H1 (cell line): Measurements from ENCODE around the gene SBNO1.

Experiments
- BACH1 ChIP-seq: IDR thresholded peaks from 2 replicates; pipeline ENCODE4 v1.6.1; 2012; ENCODE audit warnings: low read length, improper control_type of control experiment
- CREB1 ChIP-seq: IDR thresholded peaks from 2 replicates; pipeline ENCODE4 v1.6.1; 2012; ENCODE audit warnings: inconsistent platforms
- JUN ChIP-seq: IDR thresholded peaks from 2 replicates; pipeline ENCODE4 v1.6.1; 2011; ENCODE audit warnings: low read depth, mild to moderate bottlenecking, improper control_type of control experiment, low read length
- KDM1A ChIP-seq: fragments of 200-600, 300-600 bp; sonication (generic); IDR thresholded peaks from 2 replicates; pipeline ENCODE4 v1.7.1; 2016; ENCODE audit warnings: mild to moderate bottlenecking, low read length, borderline replicate concordance
- POLR2AphosphoS5 ChIP-seq: IDR thresholded peaks from 2 replicates; pipeline ENCODE4 v1.6.1; 2011; ENCODE audit warnings: low read depth, low read length
- SAP30 ChIP-seq: fragments of 300-600 bp; sonication (generic); IDR thresholded peaks from 2 replicates; pipeline ENCODE4 v1.7.1; 2012; ENCODE audit warnings: low read length, moderate library complexity, mild to moderate bottlenecking, inconsistent platforms; ENCODE audit not compliant: insufficient read depth, insufficient replicate concordance
- TAF1 ChIP-seq: IDR thresholded peaks from 2 replicates; pipeline ENCODE4 v1.6.1; 2011; ENCODE audit warnings: mild to moderate bottlenecking, low read depth, low read length
- TAF7 ChIP-seq: optimal IDR thresholded peaks from 2 replicates; pipeline ENCODE3; 2011; ENCODE audit warnings: low read depth, mild to moderate bottlenecking, inconsistent platforms, low read length, moderate library complexity, borderline replicate concordance
- TCF12 ChIP-seq: IDR thresholded peaks from 2 replicates; pipeline ENCODE4 v1.6.1; 2011; ENCODE audit warnings: low read depth, mild to moderate bottlenecking, low read length
- ZNF274 ChIP-seq: IDR thresholded peaks from 2 replicates; pipeline ENCODE4 v1.7.0; 2012; ENCODE audit warnings: low read length, borderline replicate concordance; ENCODE audit errors: extremely low read depth
- TF ChIP-seq, protein P1 (sequence below), 3 experiments: IDR thresholded peaks; 1 replicate in 2 of 3; 2 replicates in 1 of 3; pipeline versions ENCODE4 v1.5.1 to v1.6.1; 2011; ENCODE audit warnings: low read length in 3 of 3, mild to moderate bottlenecking in 3 of 3, inconsistent platforms in 2 of 3, low read depth in 1 of 3, moderate library complexity in 1 of 3; ENCODE audit not compliant: insufficient read depth in 1 of 3; ENCODE audit errors: control extremely low read depth in 1 of 3
- TF ChIP-seq, protein P2 (sequence below): IDR thresholded peaks from 2 replicates; pipeline ENCODE4 v1.6.1; 2011; ENCODE audit warnings: low read depth, mild to moderate bottlenecking, low read length; ENCODE audit not compliant: insufficient read depth
- TF ChIP-seq, protein P3 (sequence below): IDR thresholded peaks from 2 replicates; pipeline ENCODE4 v1.6.1; 2012; ENCODE audit warnings: inconsistent platforms

DNA sequence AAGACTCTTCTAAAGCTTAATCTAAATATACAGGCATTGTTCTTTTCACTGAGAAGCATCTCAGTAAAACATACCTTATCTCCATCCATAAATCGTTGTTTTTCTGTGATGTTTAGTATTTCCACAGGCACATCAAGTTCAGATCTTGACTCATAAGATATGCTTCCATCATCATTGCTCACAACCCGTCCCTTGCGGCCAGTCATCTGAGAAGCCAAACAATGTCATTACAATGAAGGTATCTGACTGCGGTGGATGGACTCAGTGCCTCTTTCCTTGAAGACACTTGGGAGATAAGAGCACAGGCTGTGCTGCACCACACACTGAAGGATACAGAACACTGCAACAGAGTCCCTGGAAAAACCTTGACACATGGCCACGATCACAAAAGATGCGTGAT lies 44.8 kb downstream of the SBNO1 start:
- TF ChIP-seq BACH1 (no peak), POLR2AphosphoS5 (no peak), JUN (no peak), TCF12 (no peak), ZNF274 (no peak), TAF1 (no peak), TAF7 (no peak), CREB1 (no peak), SAP30 (no peak), KDM1A (no peak)
- TF ChIP-seq, protein P1, sequence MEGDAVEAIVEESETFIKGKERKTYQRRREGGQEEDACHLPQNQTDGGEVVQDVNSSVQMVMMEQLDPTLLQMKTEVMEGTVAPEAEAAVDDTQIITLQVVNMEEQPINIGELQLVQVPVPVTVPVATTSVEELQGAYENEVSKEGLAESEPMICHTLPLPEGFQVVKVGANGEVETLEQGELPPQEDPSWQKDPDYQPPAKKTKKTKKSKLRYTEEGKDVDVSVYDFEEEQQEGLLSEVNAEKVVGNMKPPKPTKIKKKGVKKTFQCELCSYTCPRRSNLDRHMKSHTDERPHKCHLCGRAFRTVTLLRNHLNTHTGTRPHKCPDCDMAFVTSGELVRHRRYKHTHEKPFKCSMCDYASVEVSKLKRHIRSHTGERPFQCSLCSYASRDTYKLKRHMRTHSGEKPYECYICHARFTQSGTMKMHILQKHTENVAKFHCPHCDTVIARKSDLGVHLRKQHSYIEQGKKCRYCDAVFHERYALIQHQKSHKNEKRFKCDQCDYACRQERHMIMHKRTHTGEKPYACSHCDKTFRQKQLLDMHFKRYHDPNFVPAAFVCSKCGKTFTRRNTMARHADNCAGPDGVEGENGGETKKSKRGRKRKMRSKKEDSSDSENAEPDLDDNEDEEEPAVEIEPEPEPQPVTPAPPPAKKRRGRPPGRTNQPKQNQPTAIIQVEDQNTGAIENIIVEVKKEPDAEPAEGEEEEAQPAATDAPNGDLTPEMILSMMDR (IDR thresholded peaks at IDR 0.05; ENCODE audit: control extremely low read depth in 1 of 3, insufficient read depth in 1 of 3, low read depth in 1 of 3, low read length in 3 of 3), result no peak
- TF ChIP-seq, protein P2, sequence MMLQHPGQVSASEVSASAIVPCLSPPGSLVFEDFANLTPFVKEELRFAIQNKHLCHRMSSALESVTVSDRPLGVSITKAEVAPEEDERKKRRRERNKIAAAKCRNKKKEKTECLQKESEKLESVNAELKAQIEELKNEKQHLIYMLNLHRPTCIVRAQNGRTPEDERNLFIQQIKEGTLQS, result no peak
- TF ChIP-seq, protein P3, sequence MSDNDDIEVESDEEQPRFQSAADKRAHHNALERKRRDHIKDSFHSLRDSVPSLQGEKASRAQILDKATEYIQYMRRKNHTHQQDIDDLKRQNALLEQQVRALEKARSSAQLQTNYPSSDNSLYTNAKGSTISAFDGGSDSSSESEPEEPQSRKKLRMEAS, result no peak
